ENCODE data around the gene PIWIL4.

PIWIL4 gene

DNA sequence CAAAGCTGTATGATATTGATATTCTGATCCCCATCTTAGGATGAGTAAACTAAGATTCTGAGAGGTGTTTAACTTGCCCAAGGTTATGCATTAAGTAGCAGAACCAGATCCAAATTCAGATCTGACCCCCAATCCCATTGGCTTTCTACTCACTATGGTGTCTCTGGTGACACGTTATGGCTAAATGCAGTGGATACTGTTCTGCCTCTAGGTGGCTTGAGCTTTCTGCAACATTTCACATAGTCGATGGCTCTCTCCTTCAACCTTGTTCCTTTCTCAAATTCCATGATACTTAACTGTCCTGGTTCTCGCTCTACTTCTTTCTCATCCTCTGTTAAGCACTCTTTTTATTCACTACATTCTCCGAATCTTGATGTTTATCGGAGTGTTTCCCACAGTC is 45.5 kb upstream of the PIWIL4 start:
- no peak overlapping the region for H2AFZ ChIP-seq (ENCODE audit: low read length)
- no peaks in the 10 kb centered on the region for H3K36me3 ChIP-seq (ENCODE audit: insufficient read depth, low read length)
- H3K27me3 ChIP-seq (ENCODE audit: insufficient read depth, low read length, poor library complexity, severe bottlenecking) = no peaks in the 10 kb centered on the region
- TF ChIP-seq, protein P1, sequence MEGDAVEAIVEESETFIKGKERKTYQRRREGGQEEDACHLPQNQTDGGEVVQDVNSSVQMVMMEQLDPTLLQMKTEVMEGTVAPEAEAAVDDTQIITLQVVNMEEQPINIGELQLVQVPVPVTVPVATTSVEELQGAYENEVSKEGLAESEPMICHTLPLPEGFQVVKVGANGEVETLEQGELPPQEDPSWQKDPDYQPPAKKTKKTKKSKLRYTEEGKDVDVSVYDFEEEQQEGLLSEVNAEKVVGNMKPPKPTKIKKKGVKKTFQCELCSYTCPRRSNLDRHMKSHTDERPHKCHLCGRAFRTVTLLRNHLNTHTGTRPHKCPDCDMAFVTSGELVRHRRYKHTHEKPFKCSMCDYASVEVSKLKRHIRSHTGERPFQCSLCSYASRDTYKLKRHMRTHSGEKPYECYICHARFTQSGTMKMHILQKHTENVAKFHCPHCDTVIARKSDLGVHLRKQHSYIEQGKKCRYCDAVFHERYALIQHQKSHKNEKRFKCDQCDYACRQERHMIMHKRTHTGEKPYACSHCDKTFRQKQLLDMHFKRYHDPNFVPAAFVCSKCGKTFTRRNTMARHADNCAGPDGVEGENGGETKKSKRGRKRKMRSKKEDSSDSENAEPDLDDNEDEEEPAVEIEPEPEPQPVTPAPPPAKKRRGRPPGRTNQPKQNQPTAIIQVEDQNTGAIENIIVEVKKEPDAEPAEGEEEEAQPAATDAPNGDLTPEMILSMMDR (conservative IDR thresholded peaks at IDR 0.05; ENCODE audit: low read length) = peak; percentile 67
- no peak for TF ChIP-seq EZH2phosphoT487 (IDR thresholded peaks at IDR 0.05; ENCODE audit: borderline replicate concordance)
- no peaks in the 10 kb centered on the region for H3K4me1 ChIP-seq (ENCODE audit: insufficient read depth, low read length, poor library complexity, severe bottlenecking)
- no peaks in the 10 kb centered on the region for H3K9me2 ChIP-seq (replicated peaks; ENCODE audit: low read depth, low read length)
- H3F3A ChIP-seq (ENCODE audit: low read depth) = no peaks in the 10 kb centered on the region
- no peak overlapping the region for H3K4me2 ChIP-seq (ENCODE audit: low read depth, low read length, poor library complexity, severe bottlenecking)
- no peak overlapping the region for H3K4me3 ChIP-seq (ENCODE audit: low read length, poor library complexity, severe bottlenecking)
- no peak overlapping the region for H3K9ac ChIP-seq (ENCODE audit: low read depth, low read length, poor library complexity, severe bottlenecking)
- no peaks in the 10 kb centered on the region for H3K9me3 ChIP-seq (ENCODE audit: insufficient read depth, low read depth, low read length)
- no peaks in the 10 kb centered on the region for H3K79me2 ChIP-seq (ENCODE audit: insufficient read depth, low read length)
- H4K20me1 ChIP-seq (ENCODE audit: insufficient read depth, low read length, poor library complexity, severe bottlenecking) = no peaks in the 10 kb centered on the region

DNA sequence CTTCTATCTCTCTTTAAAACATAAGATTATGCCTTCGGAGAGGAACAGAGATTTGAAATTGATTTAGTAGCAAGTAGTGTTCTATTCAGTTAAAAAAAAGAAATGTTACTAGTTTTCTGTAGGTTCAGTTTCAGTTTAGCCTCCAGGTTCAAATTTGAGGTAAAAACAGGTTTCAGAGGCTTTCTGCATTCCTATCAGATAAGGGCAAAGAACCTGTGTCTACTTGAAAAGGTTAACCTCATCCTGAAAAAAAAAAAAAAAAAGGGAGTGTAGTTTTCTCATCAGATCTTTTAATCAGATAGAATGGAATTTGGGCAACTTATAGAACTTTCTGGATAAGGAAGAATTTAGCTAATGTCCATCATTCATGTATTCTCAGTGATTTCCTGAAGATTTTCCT is 42.8 kb upstream of the PIWIL4 start:
- Histone ChIP-seq H3K4me2 (ENCODE audit: low read depth, low read length, poor library complexity, severe bottlenecking) (no peak overlapping the region), H4K20me1 (ENCODE audit: insufficient read depth, low read length, poor library complexity, severe bottlenecking) (no peaks in the 10 kb centered on the region), H3F3A (ENCODE audit: low read depth) (no peaks in the 10 kb centered on the region), H3K79me2 (ENCODE audit: insufficient read depth, low read length) (no peaks in the 10 kb centered on the region), H2AFZ (ENCODE audit: low read length) (no peak overlapping the region), H3K27me3 (ENCODE audit: insufficient read depth, low read length, poor library complexity, severe bottlenecking) (no peaks in the 10 kb centered on the region), H3K9ac (ENCODE audit: low read depth, low read length, poor library complexity, severe bottlenecking) (no peak overlapping the region), H3K9me3 (ENCODE audit: insufficient read depth, low read depth, low read length) (no peaks in the 10 kb centered on the region), H3K4me1 (ENCODE audit: insufficient read depth, low read length, poor library complexity, severe bottlenecking) (no peaks in the 10 kb centered on the region), H3K9me2 (replicated peaks; ENCODE audit: low read depth, low read length) (no peaks in the 10 kb centered on the region), H3K36me3 (ENCODE audit: insufficient read depth, low read length) (no peaks in the 10 kb centered on the region), H3K4me3 (ENCODE audit: low read length, poor library complexity, severe bottlenecking) (no peak overlapping the region)
- no peak for TF ChIP-seq EZH2phosphoT487 (IDR thresholded peaks at IDR 0.05; ENCODE audit: borderline replicate concordance)
- TF ChIP-seq, protein P1 (conservative IDR thresholded peaks at IDR 0.05; ENCODE audit: low read length) = no peak

DNA sequence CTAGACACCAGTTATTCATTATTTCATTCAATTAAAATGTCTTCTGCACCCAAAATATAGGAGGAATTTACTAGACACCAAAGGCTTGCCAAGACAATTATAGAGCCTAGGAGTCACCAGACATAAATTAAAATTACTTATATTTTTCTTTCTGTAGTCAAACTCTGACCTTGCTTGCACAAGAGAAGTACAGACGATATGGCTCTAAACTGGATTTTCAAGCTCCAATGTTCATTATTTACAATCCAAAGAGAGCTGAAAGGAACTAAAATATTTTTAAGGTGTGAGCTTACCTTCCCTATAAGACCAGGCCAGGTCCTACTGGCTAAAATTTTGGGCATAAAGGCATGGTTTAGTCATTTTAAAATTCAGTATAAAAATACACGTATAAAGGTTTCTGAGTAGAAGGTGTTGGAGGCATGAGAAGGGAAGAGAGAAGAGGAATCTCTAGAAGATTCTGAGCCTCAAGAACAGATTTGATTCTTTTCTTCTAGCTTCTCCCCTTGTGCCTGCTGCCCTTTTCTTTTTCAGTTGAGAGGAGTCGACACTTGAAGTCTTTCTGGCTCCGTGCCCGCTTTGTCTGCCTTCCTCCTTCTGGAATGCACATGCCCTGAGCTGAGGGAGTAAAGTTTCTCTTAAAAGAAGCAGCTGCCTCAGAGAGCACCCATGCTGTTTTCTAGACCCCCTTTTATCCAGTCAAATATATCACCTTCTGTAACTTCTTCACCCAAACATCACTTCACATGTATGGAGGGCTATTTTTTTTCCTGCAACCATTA is 41.4 kb upstream of the PIWIL4 start:
- Histone ChIP-seq H3K36me3 (ENCODE audit: insufficient read depth, low read length) (no peaks in the 10 kb centered on the region), H3K9me3 (ENCODE audit: insufficient read depth, low read depth, low read length) (no peaks in the 10 kb centered on the region), H3K4me2 (ENCODE audit: low read depth, low read length, poor library complexity, severe bottlenecking) (no peak overlapping the region), H3K27me3 (ENCODE audit: insufficient read depth, low read length, poor library complexity, severe bottlenecking) (no peaks in the 10 kb centered on the region), H4K20me1 (ENCODE audit: insufficient read depth, low read length, poor library complexity, severe bottlenecking) (no peaks in the 10 kb centered on the region), H3K9ac (ENCODE audit: low read depth, low read length, poor library complexity, severe bottlenecking) (no peak overlapping the region), H3K4me3 (ENCODE audit: low read length, poor library complexity, severe bottlenecking) (no peak overlapping the region), H3F3A (ENCODE audit: low read depth) (no peaks in the 10 kb centered on the region), H3K79me2 (ENCODE audit: insufficient read depth, low read length) (no peaks in the 10 kb centered on the region), H3K9me2 (replicated peaks; ENCODE audit: low read depth, low read length) (no peaks in the 10 kb centered on the region), H3K4me1 (ENCODE audit: insufficient read depth, low read length, poor library complexity, severe bottlenecking) (no peaks in the 10 kb centered on the region), H2AFZ (ENCODE audit: low read length) (0 out of 2 replicates have a peak overlapping the region, but pooled peaks have one; percentile 9)
- TF ChIP-seq, protein P1 (conservative IDR thresholded peaks at IDR 0.05; ENCODE audit: low read length) = no peak
- no peak for TF ChIP-seq EZH2phosphoT487 (IDR thresholded peaks at IDR 0.05; ENCODE audit: borderline replicate concordance)
